HCT116 (cell line): ENCODE measurements around the gene RNF225.

Experiments
- CTCF ChIP-seq, 3 experiments: fragments of 200-600 bp in 1 of 3; sonication (generic) in 1 of 3; IDR thresholded peaks in 2 of 3; conservative IDR thresholded peaks in 1 of 3; 2 replicates each; pipeline ENCODE4 v1.5.1; 2012 to 2017; ENCODE audit warnings: low read depth in 2 of 3, low read length in 2 of 3, antibody characterized with exemption in 1 of 3, borderline replicate concordance in 1 of 3, control low read depth in 1 of 3, mild to moderate bottlenecking in 1 of 3, mixed read lengths in 1 of 3, mixed run types in 1 of 3, moderate library complexity in 1 of 3; ENCODE audit not compliant: insufficient read depth in 1 of 3
- SIN3A ChIP-seq: IDR thresholded peaks from 2 replicates; pipeline ENCODE4 v1.6.1; 2012; ENCODE audit warnings: low read depth

- TF ChIP-seq SIN3A (no peak), CTCF (IDR thresholded peaks at IDR 0.05 in 2 of 3, conservative IDR thresholded peaks at IDR 0.05 in 1 of 3; ENCODE audit: borderline replicate concordance in 1 of 3, insufficient read depth in 1 of 3, low read depth in 2 of 3, low read length in 2 of 3) (no peak)
These were observed 7.3 kb upstream of the RNF225 start for GRCh38 chr19:58388175-58388526.
